Measurements from ENCODE around the gene CPNE4.

The CPNE4 gene

GRCh38 chr3:131735544-131735943 is 299.3 kb downstream of the CPNE4 start:
- no peak for DNase-seq (ENCODE audit: low read depth in 2 of 2)

- DNase-seq (ENCODE audit: low read depth in 2 of 2) = no peak
These were observed 299.7 kb downstream of the CPNE4 start for GRCh38 chr3:131735116-131735515.

- DNase-seq (ENCODE audit: low read depth in 2 of 2) = no peak
These were observed 301.6 kb downstream of the CPNE4 start for GRCh38 chr3:131733086-131733841.

- peak in 1 of 2 donors; percentile 11 for DNase-seq (ENCODE audit: low read depth in 2 of 2)
These were observed 303.1 kb downstream of the CPNE4 start for GRCh38 chr3:131731709-131732108.

GRCh38 chr3:131730581-131730980 is 304.2 kb downstream of the CPNE4 start:
- no peak for DNase-seq (ENCODE audit: low read depth in 2 of 2)

- DNase-seq (ENCODE audit: low read depth in 2 of 2) = no peak
These were observed 305.2 kb downstream of the CPNE4 start for GRCh38 chr3:131729643-131730017.

GRCh38 chr3:131728898-131729642 is 305.7 kb downstream of the CPNE4 start:
- no peak for DNase-seq (ENCODE audit: low read depth in 2 of 2)

- no peak for DNase-seq (ENCODE audit: low read depth in 2 of 2)
These were observed 309.4 kb downstream of the CPNE4 start for GRCh38 chr3:131725414-131725813.

GRCh38 chr3:131723343-131723742 is 311.5 kb downstream of the CPNE4 start:
- DNase-seq (ENCODE audit: low read depth in 2 of 2) = no peak

GRCh38 chr3:131717493-131717892 is 317.3 kb downstream of the CPNE4 start:
- no peak for DNase-seq (ENCODE audit: low read depth in 2 of 2)

GRCh38 chr3:131716943-131717342 is 317.9 kb downstream of the CPNE4 start:
- DNase-seq (ENCODE audit: low read depth in 2 of 2) = no peak

- DNase-seq (ENCODE audit: low read depth in 2 of 2) = no peak
These were observed 318.8 kb downstream of the CPNE4 start for GRCh38 chr3:131716007-131716406.

GRCh38 chr3:131714585-131715220 is 320.1 kb downstream of the CPNE4 start:
- no peak for DNase-seq (ENCODE audit: low read depth in 2 of 2)

- no peak for DNase-seq (ENCODE audit: low read depth in 2 of 2)
These were observed 321.2 kb downstream of the CPNE4 start for GRCh38 chr3:131713416-131714123.

- DNase-seq (ENCODE audit: low read depth in 2 of 2) = no peak
These were observed 322.2 kb downstream of the CPNE4 start for GRCh38 chr3:131712662-131713061.

GRCh38 chr3:131711114-131711768 is 323.6 kb downstream of the CPNE4 start:
- DNase-seq (ENCODE audit: low read depth in 2 of 2) = no peak

GRCh38 chr3:131708241-131708640 is 326.6 kb downstream of the CPNE4 start:
- DNase-seq (ENCODE audit: low read depth in 2 of 2) = no peak

- no peak for DNase-seq (ENCODE audit: low read depth in 2 of 2)
These were observed 329.2 kb downstream of the CPNE4 start for GRCh38 chr3:131705558-131706051.

GRCh38 chr3:131705099-131705498 is 329.7 kb downstream of the CPNE4 start:
- no peak for DNase-seq (ENCODE audit: low read depth in 2 of 2)

GRCh38 chr3:131704098-131704497 is 330.7 kb downstream of the CPNE4 start:
- DNase-seq (ENCODE audit: low read depth in 2 of 2) = no peak

- no peak for DNase-seq (ENCODE audit: low read depth in 2 of 2)
These were observed 332.7 kb downstream of the CPNE4 start for GRCh38 chr3:131702146-131702545.
